Measurements from ENCODE around the gene B3GALT5. TPM values are rescaled to one million over a fixed set of nuclear protein-coding genes. Genes with fewer than 3 reads are reported as not detected.

B3GALT5 gene
- total and polyA plus RNA-seq, 2 of the 4 experiments (the other 2 are of a cell fraction) = 0.05 to 0.18 TPM

DNA sequence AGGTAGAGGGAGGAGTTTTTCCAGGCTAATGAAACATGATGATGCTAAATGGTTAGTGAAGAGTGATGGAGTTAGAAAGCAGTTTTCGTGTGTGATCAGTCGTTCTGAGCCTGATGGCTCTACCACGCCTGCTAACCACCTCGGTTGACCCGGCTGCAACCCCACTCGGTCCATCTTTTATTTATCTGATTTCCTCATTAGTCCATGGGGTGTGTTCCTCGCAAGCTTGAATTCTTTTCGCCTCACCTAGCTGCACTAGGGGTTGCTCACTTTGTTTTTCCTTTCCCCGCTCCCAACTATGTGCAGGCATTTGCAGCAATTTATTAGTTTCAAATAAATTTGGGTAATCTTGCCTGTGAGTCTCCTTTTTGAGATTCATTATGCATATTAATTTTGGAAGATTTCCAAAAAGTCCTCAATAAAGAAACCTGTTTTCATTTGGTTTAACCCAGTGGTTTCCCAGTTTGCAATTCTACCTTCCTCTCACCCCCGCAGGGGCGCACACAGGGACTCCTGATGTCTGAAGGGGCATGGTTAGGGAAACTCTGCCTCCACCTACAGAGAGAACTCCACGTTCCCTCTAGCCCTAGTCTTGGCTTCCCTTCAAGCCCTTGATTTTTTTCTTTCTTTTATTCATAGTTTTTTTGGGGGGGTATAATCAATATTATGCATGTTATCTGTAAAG is 12.6 kb downstream of the B3GALT5 start:
- dilution Hi-C loops (cut with HindIII; ENCODE audit: low sequenced_read_pairs, unreplicated experiment) (no loop called here), in situ Hi-C loops (cut with MboI; ENCODE audit: low sequenced_read_pairs) (no loop called here), intact Hi-C loops (cut with micrococcal nuclease) (no loop called here)
- Histone ChIP-seq H2BK5ac (ENCODE audit: low read depth, low read length, poor library complexity, severe bottlenecking) (no peak overlapping the region), H3K18ac (ENCODE audit: low read depth, low read length) (no peak overlapping the region), H2AFZ (replicated peaks; ENCODE audit: low read length, poor library complexity) (no peak overlapping the region), H3K4ac (ENCODE audit: low read depth, low read length) (no peak overlapping the region), H3K23ac (ENCODE audit: low read depth, low read length) (no peak overlapping the region), H3K9me1 (ENCODE audit: insufficient read depth, low read length) (peaks cover 1% of the 10 kb centered on the region; the same call in 1 of the 2 replicates), H3K4me1 (ENCODE audit: control insufficient read depth, insufficient read depth, low read length) (peaks cover 2% of the 10 kb centered on the region; the same call in 1 of the 2 replicates), H3K56ac (ENCODE audit: extremely low read depth, insufficient read depth, low read length) (no peak overlapping the region), H3K27ac (ENCODE audit: insufficient read depth, low read length) (no peak overlapping the region), H3K4me2 (ENCODE audit: low read depth, low read length) (no peak overlapping the region), H2BK20ac (ENCODE audit: low read depth, low read length) (no peak overlapping the region), H3K79me1 (ENCODE audit: low read depth in 1 of 2, low read length in 2 of 2) (no peaks in the 10 kb centered on the region), H2AK9ac (replicated peaks; ENCODE audit: low read depth, low read length, poor library complexity) (no peak overlapping the region), H3K9ac (ENCODE audit: low read depth, low read length) (no peak overlapping the region), H2BK15ac (ENCODE audit: low read depth, low read length) (no peak overlapping the region), H4K8ac (ENCODE audit: low read depth in 2 of 2, low read length in 2 of 2) (no peak overlapping the region), H2BK120ac (ENCODE audit: low read depth, low read length) (no peak overlapping the region), H3K36me3 (ENCODE audit: control insufficient read depth, insufficient read depth, low read length) (no peaks in the 10 kb centered on the region), H2AK5ac (ENCODE audit: low read depth, low read length) (no peak overlapping the region), H4K5ac (ENCODE audit: low read depth, low read length) (no peak overlapping the region), H3K27me3 (ENCODE audit: control insufficient read depth, insufficient read depth, low read length) (no peaks in the 10 kb centered on the region), H4K20me1 (ENCODE audit: insufficient read depth, low read length) (no peaks in the 10 kb centered on the region), H4K91ac (ENCODE audit: insufficient read depth, low read depth, low read length) (no peak overlapping the region), H3K14ac (replicated peaks; ENCODE audit: low read depth, low read length) (no peak overlapping the region), H3K9me3 (ENCODE audit: control insufficient read depth, insufficient read depth, low read length) (no peaks in the 10 kb centered on the region), H3K4me3 (ENCODE audit: insufficient read depth, low read depth, low read length) (no peak overlapping the region)
- no peak for TF ChIP-seq CHD1 (IDR thresholded peaks at IDR 0.05; ENCODE audit: low read depth, low read length)
- TF ChIP-seq RAD21 (IDR thresholded peaks at IDR 0.05; ENCODE audit: low read length) = no peak
- TF ChIP-seq, protein P1, sequence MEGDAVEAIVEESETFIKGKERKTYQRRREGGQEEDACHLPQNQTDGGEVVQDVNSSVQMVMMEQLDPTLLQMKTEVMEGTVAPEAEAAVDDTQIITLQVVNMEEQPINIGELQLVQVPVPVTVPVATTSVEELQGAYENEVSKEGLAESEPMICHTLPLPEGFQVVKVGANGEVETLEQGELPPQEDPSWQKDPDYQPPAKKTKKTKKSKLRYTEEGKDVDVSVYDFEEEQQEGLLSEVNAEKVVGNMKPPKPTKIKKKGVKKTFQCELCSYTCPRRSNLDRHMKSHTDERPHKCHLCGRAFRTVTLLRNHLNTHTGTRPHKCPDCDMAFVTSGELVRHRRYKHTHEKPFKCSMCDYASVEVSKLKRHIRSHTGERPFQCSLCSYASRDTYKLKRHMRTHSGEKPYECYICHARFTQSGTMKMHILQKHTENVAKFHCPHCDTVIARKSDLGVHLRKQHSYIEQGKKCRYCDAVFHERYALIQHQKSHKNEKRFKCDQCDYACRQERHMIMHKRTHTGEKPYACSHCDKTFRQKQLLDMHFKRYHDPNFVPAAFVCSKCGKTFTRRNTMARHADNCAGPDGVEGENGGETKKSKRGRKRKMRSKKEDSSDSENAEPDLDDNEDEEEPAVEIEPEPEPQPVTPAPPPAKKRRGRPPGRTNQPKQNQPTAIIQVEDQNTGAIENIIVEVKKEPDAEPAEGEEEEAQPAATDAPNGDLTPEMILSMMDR (conservative IDR thresholded peaks at IDR 0.05; ENCODE audit: low read depth, low read length) = no peak
- no peak for TF ChIP-seq RCOR1 (IDR thresholded peaks at IDR 0.05; ENCODE audit: insufficient replicate concordance, low read length)
- no peak for TF ChIP-seq BHLHE40 (IDR thresholded peaks at IDR 0.05; ENCODE audit: low read depth, low read length)
- no peak for TF ChIP-seq MAFK (IDR thresholded peaks at IDR 0.05; ENCODE audit: low read depth, low read length)
- TF ChIP-seq, protein P2, sequence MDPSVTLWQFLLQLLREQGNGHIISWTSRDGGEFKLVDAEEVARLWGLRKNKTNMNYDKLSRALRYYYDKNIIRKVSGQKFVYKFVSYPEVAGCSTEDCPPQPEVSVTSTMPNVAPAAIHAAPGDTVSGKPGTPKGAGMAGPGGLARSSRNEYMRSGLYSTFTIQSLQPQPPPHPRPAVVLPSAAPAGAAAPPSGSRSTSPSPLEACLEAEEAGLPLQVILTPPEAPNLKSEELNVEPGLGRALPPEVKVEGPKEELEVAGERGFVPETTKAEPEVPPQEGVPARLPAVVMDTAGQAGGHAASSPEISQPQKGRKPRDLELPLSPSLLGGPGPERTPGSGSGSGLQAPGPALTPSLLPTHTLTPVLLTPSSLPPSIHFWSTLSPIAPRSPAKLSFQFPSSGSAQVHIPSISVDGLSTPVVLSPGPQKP (IDR thresholded peaks at IDR 0.05; ENCODE audit: borderline replicate concordance, low read depth, low read length) = no peak
- TF ChIP-seq RFX5 (IDR thresholded peaks at IDR 0.05; ENCODE audit: low read depth, low read length) = no peak
- no peak for TF ChIP-seq MXI1 (IDR thresholded peaks at IDR 0.05; ENCODE audit: borderline replicate concordance, low read depth, low read length)
- TF ChIP-seq NFE2L2 (IDR thresholded peaks at IDR 0.05; ENCODE audit: low read depth, low read length) = no peak
- no peak for TF ChIP-seq CEBPB (IDR thresholded peaks at IDR 0.05; ENCODE audit: low read depth, low read length)
- no peak for TF ChIP-seq MAZ (IDR thresholded peaks at IDR 0.05; ENCODE audit: borderline replicate concordance, low read depth, low read length)
- TF ChIP-seq POLR2A (IDR thresholded peaks at IDR 0.05; ENCODE audit: low read depth, low read length) = no peak
- TF ChIP-seq FOS (IDR thresholded peaks at IDR 0.05; ENCODE audit: low read depth, low read length) = no peak
- TF ChIP-seq USF2 (IDR thresholded peaks at IDR 0.05; ENCODE audit: low read depth, low read length) = no peak
- no peak for TF ChIP-seq SMC3 (IDR thresholded peaks at IDR 0.05; ENCODE audit: low read depth, low read length)
- no peak for ATAC-seq (ENCODE audit: low read depth)
- BruUV-seq (replicated peaks) = no TSS peak
- 73% methylated on average over 2 of the region's 12 CpGs; no CpG with 5 or more reads in 1 of the 2 experiments for WGBS, 2 experiments (ENCODE audit: extremely low coverage in 2 of 2, insufficient read length in 1 of 2)
- CTCF ChIA-PET = no interaction called here
- DNase-seq = no peak
- POLR2A ChIA-PET (ENCODE audit: unreplicated experiment) = no interaction called here
